Endothelial cell of umbilical vein (primary cell): Measurements from ENCODE around the gene GRM5. TPM values are rescaled to one million over a fixed set of nuclear protein-coding genes. Genes with fewer than 3 reads are reported as not detected.

Source experiments
- BruUV-seq: library from RNA; stranded (reverse); fragments of 400-500 nt; replicated peaks from 2 replicates; lab custom pipeline; 2021; lab: Mats Ljungman, UMichigan
- CTCF ChIA-PET: fragments of 300-600, 350-600 bp; sonication (Branson Sonifier 250); formaldehyde crosslinking; loops from one replicate; lab custom pipeline; 2021; ENCODE audit warnings: antibody characterized with exemption, inconsistent platforms; lab: Charles Lee
- POLR2A ChIA-PET: fragments of 300-600, 350-600 bp; sonication (Branson Sonifier 250); formaldehyde crosslinking; loops from one replicate; lab custom pipeline; 2021; ENCODE audit warnings: antibody characterized with exemption, inconsistent platforms; lab: Charles Lee
- DNase-seq: peaks from one replicate; pipeline ENCODE4 v3.0.0-alpha.2; 2011; ENCODE audit warnings: low read depth, low spot score
- FAIRE-seq: peaks from 2 replicates; lab custom pipeline; 2011; peaks lifted over from hg19 to GRCh38; lab: Jason Lieb, UNC
- H2AFZ ChIP-seq: 2 replicates; pipeline ENCODE4 v1.6.0; 2012; ENCODE audit warnings: low read depth, low read length, control low read depth, inconsistent platforms
- H3K27ac ChIP-seq: 2 replicates; pipeline ENCODE4 v1.5.1; 2011; ENCODE audit warnings: low read depth, mild to moderate bottlenecking, control low read depth, low read length, moderate library complexity; ENCODE audit not compliant: insufficient read depth
- H3K27me3 ChIP-seq, 2 experiments: 2 replicates each; pipeline versions ENCODE4 v1.6.0 to v1.6.1; 2011; ENCODE audit warnings: low read length in 2 of 2, mixed read lengths in 1 of 2; ENCODE audit not compliant: control insufficient read depth in 2 of 2, insufficient read depth in 2 of 2
- H3K36me3 ChIP-seq, 2 experiments: 2 replicates in 1 of 2; 3 replicates in 1 of 2; pipeline ENCODE4 v1.5.1; 2011; ENCODE audit warnings: low read length in 2 of 2, mild to moderate bottlenecking in 1 of 2, moderate library complexity in 1 of 2; ENCODE audit not compliant: control insufficient read depth in 2 of 2, insufficient read depth in 2 of 2; ENCODE audit errors: extremely low read depth in 1 of 2
- H3K4me1 ChIP-seq: 3 replicates; pipeline ENCODE4 v1.5.1; 2011; ENCODE audit warnings: mild to moderate bottlenecking, low read length; ENCODE audit not compliant: control insufficient read depth, insufficient read depth; ENCODE audit errors: extremely low read depth
- H3K4me2 ChIP-seq: 2 replicates; pipeline ENCODE4 v1.6.1; 2011; ENCODE audit warnings: low read length, control low read depth, mixed read lengths; ENCODE audit not compliant: insufficient read depth
- H3K4me3 ChIP-seq, 3 experiments: fragments of 200-600 bp in 1 of 3; sonication (generic), shearing (Covaris generic) in 1 of 3; replicated peaks in 1 of 3; 2 replicates each; pipeline ENCODE4 v1.5.1; 2011 to 2016; ENCODE audit warnings: control low read depth in 3 of 3, low read length in 3 of 3, mild to moderate bottlenecking in 2 of 3, inconsistent platforms in 1 of 3, low read depth in 1 of 3, moderate library complexity in 1 of 3; ENCODE audit not compliant: insufficient read depth in 1 of 3
- H3K79me2 ChIP-seq: 2 replicates; pipeline ENCODE4 v1.6.0; 2012; ENCODE audit warnings: low read length, inconsistent platforms; ENCODE audit not compliant: control insufficient read depth, insufficient read depth
- H3K9ac ChIP-seq: replicated peaks from 2 replicates; pipeline ENCODE3; 2011; ENCODE audit warnings: low read length, control low read depth; ENCODE audit not compliant: insufficient read depth; ENCODE audit errors: extremely low read depth
- H3K9me1 ChIP-seq: replicated peaks from 3 replicates; pipeline ENCODE4 v1.6.0; 2011; ENCODE audit warnings: mild to moderate bottlenecking, low read length; ENCODE audit not compliant: control insufficient read depth, insufficient read depth; ENCODE audit errors: extremely low read depth
- H3K9me3 ChIP-seq: replicated peaks from 2 replicates; pipeline ENCODE4 v1.5.1; 2012; ENCODE audit warnings: low read length, inconsistent platforms; ENCODE audit not compliant: control insufficient read depth, insufficient read depth
- H4K20me1 ChIP-seq: replicated peaks from 2 replicates; pipeline ENCODE3; 2011; ENCODE audit warnings: mild to moderate bottlenecking, low read length; ENCODE audit not compliant: control insufficient read depth, insufficient read depth; ENCODE audit errors: extremely low read depth
- EZH2 ChIP-seq: IDR thresholded peaks from 2 replicates; pipeline ENCODE4 v1.6.1; 2012; ENCODE audit warnings: borderline replicate concordance, low read depth, mild to moderate bottlenecking, moderate library complexity, low read length, inconsistent platforms; ENCODE audit not compliant: severe bottlenecking
- FOS ChIP-seq: IDR thresholded peaks from 2 replicates; pipeline ENCODE4 v1.6.1; 2011; ENCODE audit warnings: mild to moderate bottlenecking, low read length, moderate library complexity, borderline replicate concordance; ENCODE audit not compliant: insufficient read depth
- GATA2 ChIP-seq: IDR thresholded peaks from 2 replicates; pipeline ENCODE4 v1.7.0; 2011; ENCODE audit warnings: low read depth, mild to moderate bottlenecking, moderate library complexity, mixed read lengths, low read length; ENCODE audit not compliant: insufficient read length, insufficient read depth
- JUN ChIP-seq: IDR thresholded peaks from 2 replicates; pipeline ENCODE4 v1.6.1; 2011; ENCODE audit warnings: borderline replicate concordance, low read depth; ENCODE audit not compliant: insufficient read length, insufficient read depth
- MAX ChIP-seq: IDR thresholded peaks from 2 replicates; pipeline ENCODE4 v1.6.1; 2011; ENCODE audit not compliant: insufficient read depth, insufficient read length
- MYC ChIP-seq: IDR thresholded peaks from one replicate; pipeline ENCODE4 v1.6.1; 2011; ENCODE audit warnings: mild to moderate bottlenecking, low read depth, low read length
- POLR2A ChIP-seq: IDR thresholded peaks from 2 replicates; pipeline ENCODE4 v1.6.1; 2012; ENCODE audit warnings: low read depth, mild to moderate bottlenecking, control low read depth, low read length
- POLR2AphosphoS5 ChIP-seq: IDR thresholded peaks from 2 replicates; pipeline ENCODE4 v1.6.1; 2012; ENCODE audit warnings: low read depth, mild to moderate bottlenecking, control low read depth, low read length, moderate library complexity; ENCODE audit not compliant: insufficient read depth
- dilution Hi-C: fragments of 300-500 bp; cut with MboI; formaldehyde crosslinking; loops from one replicate; pipeline ENCODE4 v1.15.0; 2019; ENCODE audit warnings: low sequenced_read_pairs; ENCODE audit not compliant: extremely low pct_ligation_motif_present
- intact Hi-C: fragments of 100-400 bp; cut with micrococcal nuclease; formaldehyde crosslinking; loops from one replicate; pipeline ENCODE4 v1.10.0; 2022
- polyA plus RNA-seq, 4 experiments: library from polyadenylated mRNA; depleted of rRNA in 3 of 4; stranded (reverse) in 3 of 4; unstranded in 1 of 4; fragments of >200 nt; gene quantifications; 2 replicates each; pipeline versions ENCODE4 v1.2.1 to v1.2.3, GENCODE V29; 2011 to 2012; ENCODE audit warnings: missing spikeins in 1 of 4
- total RNA-seq: library from RNA; stranded (reverse); gene quantifications from 2 replicates; pipeline ENCODE4 v1.2.3, GENCODE V29; 2021
- TF ChIP-seq, protein P1 (sequence below), 2 donors: IDR thresholded peaks; 1 replicate in 1 of 2; 2 replicates in 1 of 2; pipeline ENCODE4 v1.5.1; 2011; ENCODE audit warnings: low read length in 2 of 2, mild to moderate bottlenecking in 2 of 2, moderate library complexity in 2 of 2, control low read depth in 1 of 2, inconsistent platforms in 1 of 2, low read depth in 1 of 2; ENCODE audit not compliant: insufficient read depth in 1 of 2; ENCODE audit errors: extremely low read depth in 1 of 2

Gene GRM5
- total and polyA plus RNA-seq, 2 donors (not counting 3 experiments of a cell fraction or from before 2014, with no cell fraction given), result 0.10 to 0.11 TPM

DNA sequence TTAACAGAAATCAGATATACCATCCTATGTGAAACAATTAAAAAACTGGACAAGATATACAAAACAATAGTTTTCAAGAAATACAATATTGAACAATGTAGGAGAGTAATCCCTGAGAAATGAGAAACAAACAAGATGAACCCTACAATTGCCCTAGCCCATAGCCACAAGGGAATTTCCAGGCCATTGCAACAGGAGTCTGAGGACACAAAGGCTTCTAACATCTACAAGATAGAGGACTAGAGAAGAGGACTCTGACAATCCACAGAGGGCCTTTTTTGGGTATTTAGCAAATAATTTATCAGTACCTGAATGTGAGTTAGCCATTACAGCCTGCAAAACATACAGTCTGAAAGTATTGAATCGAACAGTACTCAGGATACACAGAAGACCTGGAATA lies 251.7 kb downstream of the GRM5 start:
- Histone ChIP-seq H4K20me1 (no peaks in the 10 kb centered on the region), H3K27ac (no peak overlapping the region), H3K4me1 (no peaks in the 10 kb centered on the region), H3K9me3 (no peaks in the 10 kb centered on the region), H3K9me1 (no peaks in the 10 kb centered on the region), H3K79me2 (no peaks in the 10 kb centered on the region), H3K27me3 (no peaks in the 10 kb centered on the region), H3K9ac (no peak overlapping the region), H3K4me2 (no peak overlapping the region), H3K36me3 (no peaks in the 10 kb centered on the region), H2AFZ (no peak overlapping the region), H3K4me3 (no peak overlapping the region)
- intact Hi-C loops, result no loop called here
- BruUV-seq, result no TSS peak
- POLR2A ChIA-PET, result no interaction called here
- FAIRE-seq (no peak), DNase-seq (no peak)
- TF ChIP-seq MAX (no peak), JUN (no peak), FOS (no peak), EZH2 (no peak), POLR2AphosphoS5 (no peak), POLR2A (no peak), MYC (no peak), GATA2 (no peak)
- TF ChIP-seq, protein P1, sequence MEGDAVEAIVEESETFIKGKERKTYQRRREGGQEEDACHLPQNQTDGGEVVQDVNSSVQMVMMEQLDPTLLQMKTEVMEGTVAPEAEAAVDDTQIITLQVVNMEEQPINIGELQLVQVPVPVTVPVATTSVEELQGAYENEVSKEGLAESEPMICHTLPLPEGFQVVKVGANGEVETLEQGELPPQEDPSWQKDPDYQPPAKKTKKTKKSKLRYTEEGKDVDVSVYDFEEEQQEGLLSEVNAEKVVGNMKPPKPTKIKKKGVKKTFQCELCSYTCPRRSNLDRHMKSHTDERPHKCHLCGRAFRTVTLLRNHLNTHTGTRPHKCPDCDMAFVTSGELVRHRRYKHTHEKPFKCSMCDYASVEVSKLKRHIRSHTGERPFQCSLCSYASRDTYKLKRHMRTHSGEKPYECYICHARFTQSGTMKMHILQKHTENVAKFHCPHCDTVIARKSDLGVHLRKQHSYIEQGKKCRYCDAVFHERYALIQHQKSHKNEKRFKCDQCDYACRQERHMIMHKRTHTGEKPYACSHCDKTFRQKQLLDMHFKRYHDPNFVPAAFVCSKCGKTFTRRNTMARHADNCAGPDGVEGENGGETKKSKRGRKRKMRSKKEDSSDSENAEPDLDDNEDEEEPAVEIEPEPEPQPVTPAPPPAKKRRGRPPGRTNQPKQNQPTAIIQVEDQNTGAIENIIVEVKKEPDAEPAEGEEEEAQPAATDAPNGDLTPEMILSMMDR (IDR thresholded peaks at IDR 0.05; ENCODE audit: extremely low read depth in 1 of 2, insufficient read depth in 1 of 2, low read depth in 1 of 2, low read length in 2 of 2), result no peak
- CTCF ChIA-PET, result no interaction called here
- dilution Hi-C loops, result no loop called here
